Esophagus (tissue), 2 donors: ENCODE data around the gene UBE2H. TPM values are rescaled to one million over a fixed set of nuclear protein-coding genes. Genes with fewer than 3 reads are reported as not detected.

Experiments used
- H3K27ac ChIP-seq, 2 donors: one replicate each; pipeline ENCODE4 v1.5.1; 2013; ENCODE audit warnings: low read depth in 2 of 2, mild to moderate bottlenecking in 2 of 2, inconsistent platforms in 1 of 2, low read length in 1 of 2, moderate library complexity in 1 of 2
- H3K27me3 ChIP-seq, 2 donors: one replicate each; pipeline ENCODE4 v1.6.1; 2013; ENCODE audit warnings: low read length in 2 of 2, control low read depth in 1 of 2, mild to moderate bottlenecking in 1 of 2; ENCODE audit not compliant: insufficient read depth in 2 of 2, control insufficient read depth in 1 of 2
- H3K36me3 ChIP-seq, 2 donors: one replicate each; pipeline ENCODE4 v1.6.1; 2013; ENCODE audit warnings: low read length in 1 of 2; ENCODE audit not compliant: control insufficient read depth in 2 of 2, insufficient read depth in 2 of 2
- H3K4me1 ChIP-seq, 2 donors: one replicate each; pipeline ENCODE4 v1.6.1; 2013; ENCODE audit warnings: low read length in 1 of 2; ENCODE audit not compliant: control insufficient read depth in 2 of 2, insufficient read depth in 2 of 2
- H3K4me3 ChIP-seq, 2 donors: one replicate each; pipeline ENCODE4 v1.5.1; 2013; ENCODE audit warnings: low read length in 2 of 2, mild to moderate bottlenecking in 2 of 2, low read depth in 1 of 2, moderate library complexity in 1 of 2
- H3K9me3 ChIP-seq, 2 donors: one replicate each; pipeline ENCODE4 v1.6.1; 2013; ENCODE audit warnings: mild to moderate bottlenecking in 2 of 2, low read depth in 1 of 2, low read length in 1 of 2, moderate library complexity in 1 of 2; ENCODE audit not compliant: control insufficient read depth in 2 of 2, insufficient read depth in 1 of 2
- WGBS, 2 donors: extraction: QIAGEN DNeasy Blood & Tissue Kit; methylation state at CpG; one replicate each; pipeline ENCODE4 v1.1.7; 2013; 5-methylcytosine and 5-hydroxymethylcytosine counted together
- polyA plus RNA-seq, 2 donors: library from polyadenylated mRNA; stranded (reverse); fragments of 200-250 nt; gene quantifications; one replicate each; pipeline ENCODE4 v1.2.3, GENCODE V29; 2013
- donor health status: healthy with polysubstance abuse.
- donor health status: Bipolar disorder and iron deficiency.

The UBE2H gene
- polyA plus RNA-seq, 2 donors: 31.1 to 51.1 TPM

DNA sequence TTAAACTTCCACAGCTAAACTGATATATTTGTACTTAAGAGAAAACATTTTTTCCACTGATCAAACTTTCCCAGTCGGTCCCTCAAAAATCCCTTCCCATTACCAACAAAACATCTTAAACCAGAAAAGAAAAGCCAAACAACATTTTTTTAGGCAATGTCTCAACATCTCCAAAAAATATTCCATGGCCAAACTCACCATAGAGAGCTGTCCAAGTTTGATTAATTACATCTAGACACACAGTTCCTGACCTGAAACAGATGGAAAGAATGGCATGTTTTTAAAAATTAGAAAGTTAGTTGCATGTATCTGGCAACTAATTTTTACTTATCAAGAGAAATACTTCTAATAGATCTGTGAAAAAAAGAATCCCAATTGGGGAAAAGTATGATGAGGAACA is 95.4 kb downstream of the UBE2H start:
- peaks cover 2% of the 10 kb centered on the region in 2 donors for H3K36me3 ChIP-seq
- H3K9me3 ChIP-seq: no peaks in the 10 kb centered on the region
- no peak overlapping the region for H3K27ac ChIP-seq
- H3K4me1 ChIP-seq: peaks cover 0 to under 1% of the 10 kb centered on the region in 2 donors
- no peaks in the 10 kb centered on the region for H3K27me3 ChIP-seq
- H3K4me3 ChIP-seq: no peak overlapping the region
- 33 to 37% methylated on average over 1 of the region's 1 CpG for WGBS, 2 donors

DNA sequence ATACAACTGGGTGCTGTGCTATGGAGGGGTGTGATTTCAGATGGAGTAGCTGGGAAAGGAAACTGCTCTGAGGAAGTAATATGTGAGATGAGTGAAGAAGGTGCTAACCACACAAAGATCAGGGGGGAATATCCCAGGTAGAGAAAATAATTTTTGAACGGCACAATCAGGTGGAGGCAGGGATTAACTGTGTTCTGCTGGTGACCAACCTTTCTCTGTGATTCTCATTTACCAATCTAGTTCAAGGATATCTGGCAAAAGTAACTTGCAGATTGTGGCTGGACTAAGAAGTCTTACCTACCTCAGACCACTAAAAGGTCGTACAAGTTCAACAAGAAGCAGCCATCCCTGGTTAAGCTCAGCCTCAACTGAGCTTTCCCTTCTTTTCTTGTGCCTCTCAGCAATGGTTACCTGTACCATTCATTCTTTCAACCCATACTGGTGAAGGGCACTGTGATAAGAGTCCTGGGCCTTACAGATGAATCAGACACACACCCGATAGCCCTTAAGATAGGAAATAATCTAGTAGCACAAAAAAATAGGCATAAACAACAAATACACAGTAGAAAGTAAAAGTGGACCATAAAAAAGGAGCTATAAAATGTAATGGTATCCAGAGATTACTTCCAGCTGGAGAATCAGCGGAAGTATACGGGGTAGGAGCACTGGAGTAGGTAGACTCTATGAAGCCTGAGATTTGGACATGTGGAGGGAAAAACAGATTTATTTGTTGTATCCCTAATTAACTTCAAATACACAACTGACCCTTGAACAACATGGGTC is 96.6 kb downstream of the UBE2H start:
- whole genome bisulfite sequencing, 2 donors: 83 to 90% methylated on average over 5 of the region's 5 CpGs
- no peaks in the 10 kb centered on the region for H3K9me3 ChIP-seq
- no peak overlapping the region for H3K27ac ChIP-seq
- H3K36me3 ChIP-seq: peaks cover 2% of the 10 kb centered on the region in 2 donors
- no peak overlapping the region for H3K4me3 ChIP-seq
- no peaks in the 10 kb centered on the region for H3K4me1 ChIP-seq
- no peaks in the 10 kb centered on the region for H3K27me3 ChIP-seq

DNA sequence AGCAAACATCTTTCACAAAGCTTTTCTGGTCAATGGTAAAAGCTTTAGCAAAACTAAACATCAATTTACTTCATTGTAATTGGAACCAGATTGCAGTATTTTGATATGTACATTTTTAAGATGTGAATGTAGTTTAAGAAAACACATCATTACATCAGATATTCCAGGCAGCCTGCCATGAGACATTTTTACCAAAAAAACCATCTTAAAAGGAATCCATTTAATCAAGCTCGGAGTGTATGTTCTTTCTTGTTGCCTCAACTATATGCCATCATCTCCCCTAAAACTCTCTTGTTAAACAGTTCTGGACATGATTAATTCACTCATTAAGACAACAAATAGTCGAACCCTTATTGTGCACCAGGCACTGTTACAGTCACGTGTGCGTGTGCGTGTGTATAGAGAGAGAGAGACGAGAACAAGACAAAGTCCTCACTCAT is 97.5 kb downstream of the UBE2H start:
- WGBS, 2 donors: 56 to 63% methylated on average over 6 of the region's 6 CpGs
- Histone ChIP-seq H3K27ac (no peak overlapping the region), H3K4me1 (no peaks in the 10 kb centered on the region)

DNA sequence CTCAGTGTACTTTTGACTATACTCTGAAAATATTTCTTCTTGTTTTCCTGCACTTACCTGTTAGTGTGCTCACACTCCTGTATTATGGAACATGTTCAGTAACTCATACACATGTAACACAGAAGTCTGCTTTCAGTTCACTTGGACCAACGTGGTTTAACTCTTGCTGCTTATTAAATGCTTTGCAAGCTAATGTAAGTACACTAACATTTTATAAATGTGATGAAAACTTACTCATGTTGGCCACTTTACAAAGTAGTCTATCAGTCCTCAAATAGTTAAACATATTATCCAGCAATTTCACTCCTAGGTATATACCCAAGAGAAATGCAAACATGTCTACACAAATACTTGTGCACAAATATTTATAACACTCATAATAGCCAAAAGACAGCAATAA is 98.4 kb downstream of the UBE2H start:
- Histone ChIP-seq H3K36me3 (peaks cover 2% of the 10 kb centered on the region in 2 donors), H3K9me3 (no peaks in the 10 kb centered on the region), H3K27me3 (no peaks in the 10 kb centered on the region), H3K4me3 (no peak overlapping the region), H3K4me1 (no peaks in the 10 kb centered on the region), H3K27ac (no peak overlapping the region)
- 30 to 41% methylated on average over 1 of the region's 1 CpG for WGBS, 2 donors

More for the DNA sequence above, 97.5 kb downstream of the UBE2H start:
- Histone ChIP-seq H3K9me3 (no peaks in the 10 kb centered on the region), H3K4me3 (no peak overlapping the region), H3K27me3 (no peaks in the 10 kb centered on the region), H3K36me3 (peaks cover 2% of the 10 kb centered on the region in 2 donors)

DNA sequence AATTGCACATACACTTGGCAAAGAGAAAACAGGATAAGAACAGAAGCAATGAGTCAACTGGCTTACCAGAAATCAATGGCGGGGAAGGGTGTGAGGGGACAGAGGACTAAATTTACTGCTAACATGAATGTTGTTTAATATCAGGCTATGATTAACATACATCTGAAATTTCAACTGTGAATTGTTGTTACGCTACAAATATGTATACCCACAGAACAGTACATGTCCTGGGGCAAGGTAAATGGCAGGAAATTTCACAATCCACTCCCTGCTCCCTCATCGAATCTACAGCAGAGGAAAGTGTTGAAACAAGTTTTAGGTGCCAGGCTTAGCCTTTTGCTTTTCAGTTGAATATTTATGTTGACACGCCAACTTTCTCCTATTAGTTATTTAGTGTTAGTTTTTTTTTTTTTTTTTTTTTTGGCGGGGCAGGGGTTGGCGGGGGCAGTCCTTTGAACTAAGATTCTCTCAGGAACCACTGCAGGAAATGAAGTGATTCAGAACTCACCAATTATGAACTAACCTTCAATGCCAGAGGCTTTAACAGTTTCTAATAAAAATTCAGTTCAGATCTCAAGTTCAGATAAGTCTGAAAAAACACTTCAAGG is 99.0 kb downstream of the UBE2H start:
- Histone ChIP-seq H3K27me3 (no peaks in the 10 kb centered on the region), H3K36me3 (peaks cover 2% of the 10 kb centered on the region in 2 donors), H3K27ac (peak overlapping the region in 1 of 2 donors; percentile 73), H3K9me3 (no peaks in the 10 kb centered on the region), H3K4me1 (no peaks in the 10 kb centered on the region), H3K4me3 (no peak overlapping the region)
- WGBS, 2 donors: 34 to 48% methylated on average over 6 of the region's 6 CpGs

DNA sequence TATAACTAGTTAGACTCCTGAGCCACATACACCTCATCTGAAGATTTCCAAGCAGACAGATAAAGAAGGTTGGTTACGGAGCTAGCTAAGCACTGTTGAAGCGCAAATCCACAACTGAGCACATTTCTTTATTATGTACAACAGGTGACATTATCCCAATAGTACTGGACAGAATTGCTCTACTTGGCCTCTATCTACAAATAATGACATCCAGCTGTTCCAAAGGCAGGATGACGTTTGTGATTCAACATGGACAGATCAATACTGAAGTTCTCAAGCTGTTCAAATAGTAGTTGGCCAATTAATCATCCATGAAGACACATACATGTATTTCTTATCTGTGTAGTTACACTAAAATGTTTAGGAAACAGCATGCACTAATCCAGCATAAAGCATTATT is 101.0 kb downstream of the UBE2H start:
- WGBS, 2 donors: 76 to 87% methylated on average over 3 of the region's 3 CpGs
- no peak overlapping the region for H3K27ac ChIP-seq
- H3K27me3 ChIP-seq: no peaks in the 10 kb centered on the region
- H3K4me3 ChIP-seq: no peak overlapping the region
- no peaks in the 10 kb centered on the region for H3K4me1 ChIP-seq
- no peaks in the 10 kb centered on the region for H3K9me3 ChIP-seq
- peaks cover 2% of the 10 kb centered on the region in 2 donors for H3K36me3 ChIP-seq

DNA sequence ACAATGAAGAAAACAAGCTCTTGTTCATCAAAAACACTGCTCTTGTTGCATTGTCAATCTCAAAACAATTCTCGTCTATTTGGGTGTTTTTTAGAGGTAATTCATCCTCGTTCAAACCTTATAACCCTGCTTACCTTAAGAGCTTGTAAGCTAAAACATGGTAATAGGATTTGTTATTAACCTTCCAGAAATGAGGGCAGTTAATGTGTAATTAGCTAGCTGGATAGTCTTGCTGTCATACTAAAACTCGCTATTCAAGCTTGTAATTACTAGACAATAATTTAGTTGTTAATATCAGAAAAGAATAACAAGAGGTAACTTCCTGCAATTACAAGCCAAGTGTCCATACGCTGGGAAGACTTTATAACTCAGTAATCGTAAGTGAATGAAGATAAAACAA is 101.6 kb downstream of the UBE2H start:
- H3K27me3 ChIP-seq: no peaks in the 10 kb centered on the region

DNA sequence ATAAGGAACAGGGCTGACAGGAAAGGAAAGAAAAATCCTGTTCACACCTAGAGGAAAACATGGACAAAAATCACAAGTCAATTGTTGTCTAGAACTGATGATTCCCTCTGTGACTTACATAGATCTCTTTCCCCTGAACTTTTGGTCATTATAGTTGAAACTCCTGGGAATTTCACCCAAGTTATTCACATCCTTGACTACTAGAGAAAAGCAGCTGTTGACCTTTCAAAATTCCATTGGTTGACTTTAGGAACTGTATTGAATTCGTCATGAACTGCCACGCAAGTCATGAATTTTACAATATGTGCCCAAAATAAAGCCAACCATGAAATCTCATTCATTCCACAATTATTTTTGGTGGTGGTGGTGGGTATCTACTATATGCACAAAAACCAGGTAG is 104.3 kb downstream of the UBE2H start:
- no peaks in the 10 kb centered on the region for H3K27me3 ChIP-seq
- peaks cover 0 to 8% of the 10 kb centered on the region in 2 donors for H3K4me1 ChIP-seq
- H3K27ac ChIP-seq: no peak overlapping the region
- no peak overlapping the region for H3K4me3 ChIP-seq
- 88 to 91% methylated on average over 2 of the region's 2 CpGs for WGBS, 2 donors
- H3K36me3 ChIP-seq: no peaks in the 10 kb centered on the region
- no peaks in the 10 kb centered on the region for H3K9me3 ChIP-seq

More for the DNA sequence above, 101.6 kb downstream of the UBE2H start:
- Histone ChIP-seq H3K9me3 (no peaks in the 10 kb centered on the region), H3K4me1 (no peaks in the 10 kb centered on the region), H3K4me3 (no peak overlapping the region), H3K27ac (no peak overlapping the region), H3K36me3 (peaks cover 1 to 2% of the 10 kb centered on the region in 2 donors)
- 67 to 86% methylated on average over 5 of the region's 5 CpGs for WGBS, 2 donors

DNA sequence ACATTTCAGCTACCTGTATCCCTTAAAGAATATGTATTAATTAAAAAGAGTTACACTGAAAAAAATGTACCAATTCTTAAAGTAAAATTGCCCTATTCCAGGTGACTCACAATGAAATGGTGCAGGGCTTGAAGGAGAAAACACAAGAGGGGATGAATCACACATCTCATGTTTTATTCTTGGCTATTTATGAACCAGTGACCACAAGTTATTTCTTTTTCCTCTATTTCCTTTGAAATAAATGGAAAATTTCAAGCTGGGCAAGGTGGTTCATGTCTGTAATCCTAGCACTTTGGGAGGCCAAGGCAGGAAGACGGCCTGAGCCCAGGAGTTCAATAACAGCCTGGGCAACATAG is 106.8 kb downstream of the UBE2H start:
- Histone ChIP-seq H3K27me3 (no peaks in the 10 kb centered on the region), H3K4me3 (no peak overlapping the region), H3K27ac (no peak overlapping the region), H3K36me3 (no peaks in the 10 kb centered on the region), H3K9me3 (no peaks in the 10 kb centered on the region), H3K4me1 (peaks cover 0 to 10% of the 10 kb centered on the region in 2 donors)
- 53 to 88% methylated on average over 1 of the region's 1 CpG for whole genome bisulfite sequencing, 2 donors
